Kidney (tissue), 14 donors: ENCODE results near the gene CHD9. TPM values are rescaled to one million over a fixed set of nuclear protein-coding genes. Genes with fewer than 3 reads are reported as not detected.
"Not testable (repeated sequence)": the region's sequence is repeated elsewhere in the genome, so short reads cannot be mapped to it uniquely, and the experiment has no call there.

ENCODE experiments used
- DNase-seq, 5 donors: peaks; one replicate each; pipeline ENCODE4 v3.0.0-alpha.2; 2013 to 2020
- FAIRE-seq: peaks from 2 replicates; lab custom pipeline; 2012; peaks lifted over from hg19 to GRCh38; lab: Jason Lieb, UNC
- H3K27ac ChIP-seq, 2 donors: one replicate each; pipeline ENCODE4 v1.7.0; 2013; ENCODE audit warnings: low read depth in 2 of 2, low read length in 2 of 2, inconsistent platforms in 1 of 2
- H3K27me3 ChIP-seq: one replicate; pipeline ENCODE4 v1.7.1; 2013; ENCODE audit warnings: low read length, inconsistent platforms; ENCODE audit not compliant: control insufficient read depth, insufficient read depth
- H3K36me3 ChIP-seq, 3 donors: one replicate each; pipeline versions ENCODE4 v1.7.0 to v1.7.1; 2013; ENCODE audit warnings: low read length in 3 of 3, control low read depth in 1 of 3, inconsistent platforms in 1 of 3; ENCODE audit not compliant: insufficient read depth in 3 of 3, control insufficient read depth in 2 of 3
- H3K4me1 ChIP-seq, 3 donors: one replicate each; pipeline versions ENCODE4 v1.7.0 to v1.7.1; 2013; ENCODE audit warnings: low read length in 3 of 3, inconsistent platforms in 1 of 3, low read depth in 1 of 3; ENCODE audit not compliant: control insufficient read depth in 2 of 3, insufficient read depth in 2 of 3
- H3K4me3 ChIP-seq, 3 donors: one replicate each; pipeline versions ENCODE4 v1.7.0 to v1.8.1; 2013; ENCODE audit warnings: low read length in 3 of 3, control low read depth in 1 of 3, inconsistent platforms in 1 of 3
- H3K9ac ChIP-seq, 3 donors: one replicate each; pipeline versions ENCODE4 v1.7.0 to v1.7.1; 2013; ENCODE audit warnings: low read length in 3 of 3, control low read depth in 1 of 3, inconsistent platforms in 1 of 3
- H3K9me3 ChIP-seq, 3 donors: one replicate each; pipeline versions ENCODE4 v1.7.0 to v1.7.1; 2013; ENCODE audit warnings: low read length in 3 of 3, control low read depth in 1 of 3, inconsistent platforms in 1 of 3; ENCODE audit not compliant: control insufficient read depth in 2 of 3, insufficient read depth in 1 of 3
- intact Hi-C: fragments of 100-400 bp; cut with DNase I; formaldehyde crosslinking; loops from one replicate; pipeline ENCODE4 v1.11.1; 2022
- polyA plus RNA-seq: library from polyadenylated mRNA; stranded (reverse); fragments of 350-450 nt; fragmentation: Illumina TruSeq; extraction: RNeasy Lipid Tissue Mini Kit (QIAGEN cat#74804); gene quantifications from one replicate; pipeline ENCODE4 v1.2.3, GENCODE V29; 2014; ENCODE audit warnings: low read depth, low replicate concordance; ENCODE audit not compliant: insufficient read depth
- total RNA-seq: library from RNA; stranded (reverse); fragmentation: NEBNext Ultra II Directional; extraction: Animal tissue kit (Norgen Biotek cat#: 25700); gene quantifications from one replicate; pipeline ENCODE4 v1.2.1, GENCODE V29; 2021
- TF ChIP-seq, protein P1 (sequence below): IDR thresholded peaks from 3 replicates; pipeline ENCODE4 v1.5.1; 2012; ENCODE audit warnings: mild to moderate bottlenecking, moderate library complexity, borderline replicate concordance; ENCODE audit not compliant: insufficient read depth; ENCODE audit errors: extremely low read depth
- donor health status: control.
- donor health status: control.
- donor health status: control.
- donor health status: control.
- donor health status: control.
- donor health status: DM: yes; HTN: yes; CAD: no.
- donor health status: Normal renal cell carcinoma (clear cell type).

CHD9 gene
- total and polyA plus RNA-seq, 2 donors from 2014 or later = 9.4 to 83.7 TPM

GRCh38 chr16:53069772-53070171 is 15.0 kb downstream of the CHD9 start:
- H3K9ac ChIP-seq = no peak overlapping the region
- H3K4me3 ChIP-seq = no peak overlapping the region
- no peak overlapping the region for H3K27ac ChIP-seq
- TF ChIP-seq, protein P1, sequence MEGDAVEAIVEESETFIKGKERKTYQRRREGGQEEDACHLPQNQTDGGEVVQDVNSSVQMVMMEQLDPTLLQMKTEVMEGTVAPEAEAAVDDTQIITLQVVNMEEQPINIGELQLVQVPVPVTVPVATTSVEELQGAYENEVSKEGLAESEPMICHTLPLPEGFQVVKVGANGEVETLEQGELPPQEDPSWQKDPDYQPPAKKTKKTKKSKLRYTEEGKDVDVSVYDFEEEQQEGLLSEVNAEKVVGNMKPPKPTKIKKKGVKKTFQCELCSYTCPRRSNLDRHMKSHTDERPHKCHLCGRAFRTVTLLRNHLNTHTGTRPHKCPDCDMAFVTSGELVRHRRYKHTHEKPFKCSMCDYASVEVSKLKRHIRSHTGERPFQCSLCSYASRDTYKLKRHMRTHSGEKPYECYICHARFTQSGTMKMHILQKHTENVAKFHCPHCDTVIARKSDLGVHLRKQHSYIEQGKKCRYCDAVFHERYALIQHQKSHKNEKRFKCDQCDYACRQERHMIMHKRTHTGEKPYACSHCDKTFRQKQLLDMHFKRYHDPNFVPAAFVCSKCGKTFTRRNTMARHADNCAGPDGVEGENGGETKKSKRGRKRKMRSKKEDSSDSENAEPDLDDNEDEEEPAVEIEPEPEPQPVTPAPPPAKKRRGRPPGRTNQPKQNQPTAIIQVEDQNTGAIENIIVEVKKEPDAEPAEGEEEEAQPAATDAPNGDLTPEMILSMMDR = no peak
- H3K9me3 ChIP-seq = no peaks in the 10 kb centered on the region
- no peak for DNase-seq
- intact Hi-C loops = no loop called here
- no peaks in the 10 kb centered on the region for H3K27me3 ChIP-seq
- no peaks in the 10 kb centered on the region for H3K36me3 ChIP-seq
- FAIRE-seq = no peak
- peaks cover 0 to 9% (median 8%) of the 10 kb centered on the region in 3 donors for H3K4me1 ChIP-seq

DNA sequence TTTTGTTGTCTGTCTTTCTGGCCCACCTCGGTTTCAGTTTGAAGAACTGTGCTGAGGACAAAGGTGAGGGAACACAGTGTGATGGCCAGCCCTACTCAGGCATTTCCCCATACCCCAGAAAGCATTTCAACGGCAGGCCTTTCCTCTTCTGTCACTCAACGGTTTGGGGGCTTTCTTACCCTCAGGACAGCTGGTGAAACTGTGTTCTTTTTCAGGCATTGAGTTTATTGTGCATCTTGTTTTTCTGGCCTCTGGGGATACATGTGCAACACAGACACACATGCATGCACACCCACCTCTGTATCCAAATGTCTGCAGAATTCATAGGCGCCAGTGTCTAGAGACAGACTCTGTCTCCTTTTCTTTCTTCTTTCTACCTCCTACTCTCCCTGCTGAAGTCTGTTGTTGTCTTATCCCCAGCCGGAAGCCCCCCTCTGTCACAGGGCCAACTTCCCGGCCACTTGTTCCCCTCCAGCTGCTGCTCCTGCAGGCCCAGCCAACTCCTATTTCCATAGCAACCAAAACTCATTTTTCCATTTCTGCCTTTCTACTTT is 17.0 kb downstream of the CHD9 start:
- H3K36me3 ChIP-seq = no peaks in the 10 kb centered on the region
- peak overlapping the region in 1 of 3 donors; percentile 3 for H3K9ac ChIP-seq
- peak overlapping the region in 2 of 3 donors; percentile 1 to 3 for H3K4me3 ChIP-seq
- intact Hi-C loops = no loop called here
- TF ChIP-seq, protein P1 = no peak
- FAIRE-seq = no peak
- no peaks in the 10 kb centered on the region for H3K9me3 ChIP-seq
- H3K27ac ChIP-seq = peak overlapping the region in 1 of 2 donors; percentile 28
- peak; percentile 70 to 94 (median 81) for DNase-seq
- H3K4me1 ChIP-seq = peaks cover 0 to 9% (median 4%) of the 10 kb centered on the region in 3 donors
- no peaks in the 10 kb centered on the region for H3K27me3 ChIP-seq

DNA sequence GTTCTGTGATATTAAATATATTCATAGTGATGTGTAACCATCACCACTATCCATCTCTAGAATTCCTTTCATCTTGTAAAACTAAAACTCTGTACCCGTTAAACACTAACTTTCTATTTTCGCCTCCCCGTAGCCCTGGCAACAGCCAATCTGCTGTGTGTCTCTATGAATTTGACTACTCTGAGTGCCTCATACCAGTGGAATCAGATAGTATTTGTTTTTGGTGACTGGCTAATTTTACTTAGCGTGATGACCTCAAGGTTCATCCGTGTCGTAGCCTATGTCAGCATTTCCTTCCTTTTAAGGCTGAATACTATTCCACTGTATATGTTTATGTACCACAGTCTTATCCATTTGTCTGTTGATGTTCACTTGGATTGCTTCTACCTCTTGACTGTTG is 18.2 kb downstream of the CHD9 start:
- Histone ChIP-seq H3K9ac (no peak overlapping the region), H3K9me3 (no peaks in the 10 kb centered on the region), H3K4me1 (peaks cover 0 to 9% (median 4%) of the 10 kb centered on the region in 3 donors), H3K36me3 (no peaks in the 10 kb centered on the region), H3K4me3 (no peak overlapping the region), H3K27ac (no peak overlapping the region), H3K27me3 (no peaks in the 10 kb centered on the region)
- FAIRE-seq (no peak), DNase-seq (no peak)
- intact Hi-C loops = no loop called here
- TF ChIP-seq, protein P1 = no peak

DNA sequence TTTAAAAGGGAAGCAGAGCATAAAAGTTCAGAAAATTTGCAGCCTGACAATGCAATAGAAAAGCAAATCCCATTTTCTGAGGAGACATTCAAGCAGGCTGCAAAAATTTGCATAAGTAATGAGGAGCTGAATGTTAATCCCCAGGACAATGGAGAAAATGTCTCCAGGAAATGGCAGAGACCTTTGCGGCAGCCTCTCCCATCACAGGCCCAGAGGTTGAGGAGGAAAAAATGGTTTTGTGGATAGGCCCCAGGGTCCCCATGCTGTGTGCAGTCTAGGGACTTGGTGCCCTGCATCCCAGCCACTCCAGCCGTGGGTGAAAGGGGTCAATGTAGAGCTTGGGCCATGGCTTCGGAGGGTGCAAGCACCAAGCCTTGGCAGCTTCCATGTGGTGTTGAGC is 19.5 kb downstream of the CHD9 start:
- DNase-seq, FAIRE-seq, H3K4me1 ChIP-seq, H3K4me3 ChIP-seq, H3K27me3 ChIP-seq, H3K9me3 ChIP-seq, intact Hi-C loops, H3K9ac ChIP-seq, H3K27ac ChIP-seq, H3K36me3 ChIP-seq: not testable (repeated sequence)

GRCh38 chr16:53075461-53075860 is 20.7 kb downstream of the CHD9 start:
- H3K27me3 ChIP-seq, H3K27ac ChIP-seq, H3K36me3 ChIP-seq, DNase-seq, H3K9ac ChIP-seq, intact Hi-C loops, H3K4me3 ChIP-seq, FAIRE-seq, H3K9me3 ChIP-seq: not testable (repeated sequence)
- H3K4me1 ChIP-seq = peaks cover 2 to 19% (median 10%) of the 10 kb centered on the region in 3 donors
